Smooth muscle cell of bladder (primary cell): Measurements from ENCODE around the gene AKR7A3. TPM values are rescaled to one million over a fixed set of nuclear protein-coding genes. Genes with fewer than 3 reads are reported as not detected.

ENCODE experiments used
- total RNA-seq: library from RNA; depleted of rRNA; stranded (reverse); fragments of >200 nt; gene quantifications from 2 replicates; pipeline ENCODE4 v1.2.3, GENCODE V29; 2014

AKR7A3 gene
- total RNA-seq, result 0.14 and 0.37 TPM in 2 replicates

GRCh38 chr1:19288324-19289241, at the start of gene AKR7A3:
Gene AKR7A3 (minus strand): TSS chr1:19288770. CDS start chr1:19288709, 61 bp downstream.

DNA sequence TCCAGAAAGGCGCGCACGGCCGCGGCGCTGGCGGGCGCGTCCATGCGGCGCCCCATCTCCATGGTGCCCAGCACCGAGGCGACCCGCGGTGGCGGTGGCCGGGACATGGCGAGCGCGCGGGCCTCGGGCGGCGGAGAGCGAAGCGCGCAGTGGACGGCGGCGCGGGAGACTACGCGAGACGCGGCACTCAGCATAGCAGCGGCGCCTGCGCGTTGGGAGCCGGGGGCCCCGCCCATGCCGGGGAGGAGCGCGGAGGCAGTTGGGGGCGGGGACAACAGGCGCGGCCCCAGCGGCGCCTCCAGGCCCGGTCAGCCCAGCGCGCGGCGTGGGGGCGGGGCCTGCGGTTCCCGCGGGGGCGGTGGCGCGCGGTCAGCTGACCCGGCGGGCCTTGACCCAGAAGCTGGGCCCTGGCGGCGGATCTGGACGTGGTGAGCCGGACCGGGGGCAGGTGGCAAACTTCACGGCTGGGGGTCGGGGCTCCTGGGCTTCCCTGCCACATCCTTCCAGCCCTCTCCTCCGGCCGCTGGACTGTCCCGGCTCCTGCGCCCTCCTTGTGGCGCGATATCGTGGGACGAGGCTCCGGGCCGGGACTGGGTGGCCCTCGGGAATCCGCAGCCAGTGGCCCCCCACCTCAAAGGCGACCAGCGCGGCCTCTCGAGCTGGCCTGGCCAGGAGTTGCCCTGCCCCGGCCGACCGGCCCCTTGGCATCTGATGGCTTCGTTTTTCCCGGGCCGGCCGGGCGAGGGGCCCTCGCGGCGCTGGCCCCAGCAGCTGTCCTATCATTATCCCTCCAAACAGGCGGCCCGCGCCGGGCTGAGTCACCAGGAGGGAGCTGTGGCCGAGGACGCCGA, 23.6 kb upstream of the AKR7A3 start, which contains the start of the genes AKR7A2 and SLC66A1:
Gene AKR7A2, minus strand, starts transcription at position 214 of the 851 bp plus-strand sequence. Its CDS starts 20 bp downstream, at position 194.
Gene SLC66A1, plus strand, starts transcription at position 396 of the 851 bp plus-strand sequence. CDS start 5,352 bp downstream, outside the sequence.

GRCh38 chr1:19251305-19252196, 37.0 kb downstream of the AKR7A3 start, which contains the start of the genes EMC1 and MRTO4:
Gene EMC1 (minus strand): TSS chr1:19251524. CDS start chr1:19251509, 15 bp downstream.
Gene MRTO4 (plus strand): TSS chr1:19251805. CDS start chr1:19251836, 31 bp downstream.

Other genes with a start within 250 kb of the AKR7A3 start
- gene UBR4, start 78.5 kb downstream of the AKR7A3 start, total RNA-seq, result 93.0 and 101 TPM in 2 replicates
- 84.7 and 89.0 TPM in 2 replicates for gene EMC1, start 37.2 kb downstream of the AKR7A3 start, total RNA-seq
- gene MRTO4, start 37.0 kb downstream of the AKR7A3 start, total RNA-seq, result 17.2 and 19.9 TPM in 2 replicates
- gene AKR7A2, start 23.4 kb upstream of the AKR7A3 start, total RNA-seq, result 70.4 and 72.3 TPM in 2 replicates
- 12.8 and 20.2 TPM in 2 replicates for gene SLC66A1, start 23.6 kb upstream of the AKR7A3 start, total RNA-seq
- 121 and 145 TPM in 2 replicates for gene CAPZB, start 196.8 kb upstream of the AKR7A3 start, total RNA-seq